GM19240 (cell line): ENCODE measurements around the gene RNF187.

ENCODE experiments used
- DNase-seq: peaks from one replicate; pipeline ENCODE4 v3.0.0; 2011; ENCODE audit warnings: low spot score; ENCODE audit not compliant: insufficient read length

The RNF187 gene

GRCh38 chr1:228487336-228488124 lies at the start of gene RNF187:
RNF187 (plus strand) TSS chr1:228487382.
- peak; percentile 71 for DNase-seq

DNA sequence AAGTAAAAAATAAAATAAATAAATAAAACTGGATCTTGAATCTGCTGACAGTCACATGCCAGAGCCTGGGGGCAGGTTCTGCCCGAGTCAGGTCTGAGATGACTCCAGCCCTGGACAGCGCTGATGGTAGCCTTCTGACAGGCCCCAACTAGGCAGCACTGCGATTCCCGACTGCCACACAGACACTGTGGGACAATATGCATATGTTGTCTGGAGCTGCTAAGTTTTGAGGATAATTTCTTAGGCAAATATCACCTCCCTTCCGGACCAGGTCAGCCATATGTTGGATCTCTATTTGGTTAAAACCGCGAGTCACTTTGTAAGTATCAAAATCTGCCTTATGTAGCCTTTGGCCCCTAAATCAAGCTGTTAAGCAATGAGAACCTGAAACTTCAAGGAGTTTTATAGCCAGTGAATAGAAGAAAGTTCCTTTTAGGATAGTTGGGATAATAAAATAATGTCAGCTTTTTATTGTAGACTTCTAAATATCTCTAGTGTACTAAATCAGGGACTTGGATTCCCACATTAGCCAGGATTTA lies 49.7 kb upstream of the RNF187 start:
- DNase-seq = no peak

GRCh38 chr1:228438266-228438665 lies 48.9 kb upstream of the RNF187 start:
- DNase-seq = no peak

- DNase-seq = no peak
These were observed 46.3 kb upstream of the RNF187 start for GRCh38 chr1:228440761-228441500.

DNA sequence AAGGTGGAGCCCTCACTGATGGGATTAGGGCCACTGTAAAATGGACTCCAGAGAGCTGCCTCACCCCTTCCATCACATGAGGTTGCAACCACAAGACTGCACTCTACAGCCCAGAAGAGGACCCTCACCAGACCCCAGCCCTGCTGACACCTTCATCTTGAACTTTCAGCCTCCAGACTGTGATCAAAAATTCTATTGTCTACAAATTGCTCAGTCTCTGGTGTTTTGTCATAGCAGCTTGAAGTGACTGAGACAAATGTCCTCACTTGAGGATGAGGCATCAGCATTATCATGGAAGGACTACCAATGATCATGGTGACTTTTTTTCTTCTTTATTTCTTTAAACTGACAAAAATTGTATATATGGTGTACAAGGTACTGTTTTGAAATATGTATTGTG lies 43.8 kb upstream of the RNF187 start:
- DNase-seq = no peak

DNA sequence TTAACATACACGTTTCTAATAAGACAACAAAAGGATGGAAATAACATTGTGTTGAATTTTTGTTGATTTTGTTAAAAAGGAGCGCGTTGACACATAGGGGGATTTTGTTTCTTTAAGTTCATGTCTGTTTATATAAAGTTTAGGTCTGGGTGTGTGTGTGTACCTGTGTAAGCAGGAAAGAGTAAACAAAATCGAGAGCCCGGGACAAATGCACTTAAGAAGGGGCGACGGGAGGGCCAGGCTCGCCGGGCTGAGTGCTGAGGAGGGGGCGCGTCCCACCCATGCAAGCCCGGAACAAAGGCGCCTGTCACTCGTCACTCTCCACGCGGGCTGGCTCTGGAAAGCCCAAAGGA lies 41.7 kb upstream of the RNF187 start:
- no peak for DNase-seq

DNA sequence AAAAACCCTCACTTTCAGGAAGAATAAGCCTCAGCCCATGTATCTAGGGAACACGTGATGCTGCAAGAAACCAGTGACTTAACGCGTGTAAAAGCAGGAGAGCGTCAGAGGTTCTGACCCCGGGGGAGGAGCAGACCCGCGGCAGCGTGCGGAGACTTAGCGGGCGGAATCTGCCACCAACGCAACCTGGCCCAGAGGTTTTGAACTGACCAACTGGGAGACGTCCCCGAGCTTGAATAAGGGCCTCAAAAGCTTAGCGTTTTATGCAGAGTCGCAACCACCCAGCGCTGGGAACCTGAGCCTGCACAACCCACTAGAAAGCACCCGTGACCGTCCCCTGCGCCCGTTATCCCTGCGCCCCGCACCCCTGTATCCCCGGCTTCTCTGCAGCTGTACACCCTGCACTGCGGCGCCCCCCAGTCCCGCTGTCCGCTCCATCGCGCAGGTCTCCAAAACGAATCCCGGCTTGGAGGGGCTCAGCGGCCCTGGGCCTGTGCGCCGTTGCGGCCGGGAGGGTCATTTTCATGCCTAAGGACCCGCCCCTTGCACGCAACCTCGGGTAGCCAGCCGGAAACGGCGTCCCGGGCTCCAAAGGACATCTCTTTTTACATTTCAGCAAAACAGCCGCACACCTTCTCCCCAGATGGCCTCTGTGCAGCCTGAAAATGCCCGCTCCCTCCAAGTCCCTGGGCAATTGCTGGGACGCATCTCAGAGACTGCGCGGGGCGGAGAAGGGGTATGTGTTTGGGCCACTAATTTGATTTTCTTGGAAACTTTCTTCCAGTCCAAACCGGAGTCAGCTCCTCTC lies 41.1 kb upstream of the RNF187 start:
- DNase-seq = peak; percentile 55

DNA sequence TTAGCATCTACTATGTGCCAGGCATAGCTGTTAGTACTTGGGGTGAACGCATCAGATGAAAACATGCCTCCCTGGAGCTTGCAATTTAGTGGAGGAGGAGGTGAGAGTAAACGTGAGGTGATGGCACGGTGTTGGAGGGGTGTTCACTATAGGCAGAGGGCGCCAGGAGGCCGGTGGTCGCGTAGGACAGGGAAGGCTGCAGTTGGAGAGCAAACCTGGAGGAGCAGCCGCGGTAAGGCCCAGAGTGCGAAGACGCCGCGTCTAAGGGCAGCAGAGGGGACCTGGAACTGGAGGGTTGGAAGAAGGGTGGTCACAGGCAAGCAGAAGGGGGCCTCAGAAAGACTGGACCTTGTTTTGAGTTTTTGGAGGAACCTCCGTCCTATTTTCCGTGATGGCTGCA lies 40.3 kb upstream of the RNF187 start:
- no peak for DNase-seq

DNA sequence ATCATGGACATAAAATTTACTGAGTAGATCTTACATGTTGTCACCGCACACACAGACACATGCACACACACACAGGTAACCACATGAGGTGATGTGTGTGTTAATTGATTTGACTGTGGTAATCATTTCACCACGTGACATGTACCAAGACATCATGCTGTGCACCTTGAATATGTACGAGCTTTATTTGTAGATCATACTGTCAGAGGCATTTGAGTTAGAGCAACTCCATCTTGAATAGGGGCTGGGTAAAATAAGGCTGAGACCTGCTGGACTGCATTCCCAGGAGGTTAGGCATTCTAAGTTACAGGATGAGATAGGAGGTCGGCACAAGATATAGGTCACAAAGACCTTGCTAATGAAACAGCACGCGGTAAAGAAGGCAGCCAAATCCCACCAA lies 38.8 kb upstream of the RNF187 start:
- DNase-seq = no peak

DNA sequence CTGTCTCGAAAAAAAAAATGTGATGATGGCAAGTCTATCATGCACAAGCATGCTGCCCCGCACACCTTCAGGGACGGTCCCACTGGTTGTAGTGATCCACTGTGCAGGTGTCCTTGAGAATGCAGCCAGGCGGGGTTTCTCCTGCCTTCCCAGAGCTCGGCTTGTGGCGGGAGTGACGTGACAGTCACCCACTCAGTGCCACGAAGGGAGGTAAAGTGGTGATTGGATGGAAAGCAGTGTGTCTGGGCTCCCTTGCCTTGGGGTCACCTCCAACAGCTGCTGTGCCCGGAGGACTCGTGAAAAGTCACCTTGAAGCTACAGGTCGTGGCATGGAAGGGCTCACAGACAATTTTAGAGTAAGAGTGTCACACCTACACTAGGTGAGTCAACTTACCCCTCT lies 37.0 kb upstream of the RNF187 start:
- DNase-seq = no peak

DNA sequence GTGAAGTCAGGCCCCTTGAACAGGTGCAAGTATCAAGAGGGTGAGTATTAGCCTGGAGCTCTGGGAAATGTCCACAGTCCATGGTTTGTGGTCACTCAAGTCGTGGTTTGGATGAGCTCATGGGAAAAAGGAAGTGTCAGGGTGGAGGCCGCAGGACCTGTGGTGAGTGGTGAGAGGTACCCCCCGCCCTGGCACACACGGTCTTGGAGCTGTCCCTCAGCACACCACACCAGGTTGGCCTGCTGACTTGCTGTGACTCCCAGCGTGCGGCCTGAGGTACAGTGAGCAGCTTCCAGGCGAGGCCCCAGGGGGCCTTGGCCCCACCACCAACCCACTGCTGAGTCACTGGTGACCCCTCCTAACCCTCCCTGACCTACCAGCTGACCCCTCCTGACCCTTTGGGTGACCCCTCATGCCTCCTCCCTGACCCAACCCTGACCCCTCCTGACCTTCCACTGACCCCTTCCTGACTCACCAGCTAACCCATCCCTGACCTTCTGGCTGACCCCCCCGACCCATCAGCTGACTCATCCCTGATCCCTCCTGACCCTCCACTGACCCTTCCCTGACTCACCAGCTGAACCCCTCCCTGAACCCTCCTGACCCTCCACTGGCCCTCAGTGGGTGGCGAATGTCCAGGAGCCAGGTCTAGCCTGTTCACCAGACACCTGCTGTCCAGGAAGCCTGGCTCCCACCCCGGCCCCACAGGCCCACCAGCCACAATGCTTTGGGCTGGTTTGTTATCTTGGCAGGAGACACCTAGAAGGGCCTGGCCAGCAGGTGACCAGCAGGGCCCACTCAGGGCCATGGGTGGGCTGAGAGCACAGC lies 34.8 kb upstream of the RNF187 start:
- no peak for DNase-seq

DNA sequence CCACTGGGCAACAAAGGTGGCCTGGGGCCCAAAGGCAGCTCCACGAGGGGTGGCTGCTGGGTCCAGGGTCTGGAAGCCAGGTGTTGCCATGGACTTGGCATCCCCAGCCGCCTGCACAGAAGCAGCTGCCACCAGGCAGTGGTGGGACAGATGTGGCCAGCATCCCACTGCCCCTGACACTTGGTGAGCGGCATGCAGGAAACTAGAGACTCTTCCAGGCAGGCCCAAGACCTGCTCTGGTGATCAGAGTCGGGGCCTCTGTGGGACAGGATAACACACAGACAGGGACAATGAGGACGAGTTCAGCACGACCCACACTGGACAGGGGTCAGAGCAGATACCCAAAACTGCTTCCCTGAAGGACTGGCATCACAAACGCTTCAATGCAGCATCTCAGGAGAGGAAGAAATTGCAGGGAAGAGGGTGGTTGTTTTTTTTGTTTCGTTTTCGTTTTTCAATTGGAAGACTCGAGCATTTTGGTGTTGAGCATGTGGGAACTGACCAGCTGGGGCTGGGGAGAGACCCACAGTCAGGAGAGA lies 34.1 kb upstream of the RNF187 start:
- no peak for DNase-seq

DNA sequence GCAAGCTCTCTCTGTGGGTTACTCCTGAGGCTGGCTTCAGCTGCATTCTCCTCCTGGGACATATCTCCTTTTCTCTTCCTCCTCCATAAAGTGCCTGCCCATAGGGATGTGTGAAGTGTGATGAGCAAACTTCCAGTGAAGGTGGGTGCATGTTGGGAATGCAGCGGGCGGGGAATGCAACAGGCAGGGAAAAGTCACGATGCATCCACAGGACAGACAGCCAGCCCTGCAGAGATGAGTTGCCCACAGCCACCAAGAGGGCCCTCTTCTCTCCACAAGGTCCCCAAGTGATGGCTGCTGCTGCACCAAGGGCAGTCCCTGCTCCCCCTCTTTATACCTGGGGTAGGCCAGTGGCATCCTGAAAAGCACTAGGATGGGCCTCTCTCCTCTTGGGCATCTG lies 33.6 kb upstream of the RNF187 start:
- DNase-seq = no peak

DNA sequence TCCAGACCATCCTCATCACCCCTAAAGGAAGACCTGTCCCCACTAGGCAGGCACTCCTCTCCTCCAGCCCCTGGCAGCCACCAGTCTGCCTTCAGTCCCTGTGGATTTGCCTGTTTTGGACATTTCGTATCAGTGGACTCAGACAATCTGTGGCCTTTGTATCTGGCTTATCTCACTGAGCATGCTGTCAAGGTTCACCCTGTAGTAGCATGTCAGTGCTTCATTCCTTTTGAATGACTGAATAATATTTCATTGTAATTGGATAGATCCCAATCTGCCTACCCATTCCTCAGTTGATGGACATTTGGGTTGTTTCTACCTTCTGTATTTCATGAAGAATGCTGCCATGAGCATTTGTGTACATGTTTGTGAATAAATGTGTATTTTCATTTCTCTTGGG lies 32.9 kb upstream of the RNF187 start:
- DNase-seq = no peak

- DNase-seq = no peak
These were observed 31.5 kb upstream of the RNF187 start for GRCh38 chr1:228455715-228456114.

DNA sequence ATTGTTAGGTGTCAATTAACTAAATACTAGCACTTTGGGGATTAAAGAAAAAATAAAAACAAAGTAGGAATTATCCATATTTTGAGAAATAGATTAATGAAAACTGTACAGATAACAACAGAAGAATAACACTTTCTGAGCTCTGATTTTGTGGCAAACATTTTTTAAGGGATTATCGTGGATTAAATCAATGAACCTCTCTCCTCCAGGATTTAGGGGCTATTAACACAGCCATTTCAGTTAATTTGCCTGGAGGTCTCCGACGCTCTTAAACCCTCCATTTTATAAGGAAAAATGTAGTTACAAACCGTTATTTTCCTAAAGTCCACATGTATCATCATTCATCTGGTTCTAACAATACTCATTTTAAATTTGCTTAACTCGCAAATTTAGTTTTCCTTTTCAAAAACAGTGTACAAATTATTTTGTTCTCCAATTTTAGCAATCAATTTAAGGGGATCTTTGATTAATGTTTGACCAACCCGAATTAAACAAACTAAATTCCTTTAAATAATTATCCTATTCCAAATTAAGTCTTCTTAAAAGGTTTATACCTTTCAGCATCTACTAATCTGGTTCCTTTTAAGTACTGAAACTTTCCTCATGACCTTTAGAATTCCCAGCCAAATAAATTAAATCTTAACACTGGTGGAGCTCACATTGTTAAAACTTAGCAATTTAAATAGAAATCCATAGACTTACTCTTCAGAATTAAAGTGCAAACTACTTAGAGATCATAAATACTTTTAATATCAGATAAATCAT lies 30.7 kb upstream of the RNF187 start:
- no peak for DNase-seq

GRCh38 chr1:228457017-228457395 lies 30.2 kb upstream of the RNF187 start:
- no peak for DNase-seq

- peak; percentile 67 for DNase-seq
These were observed 29.6 kb upstream of the RNF187 start for GRCh38 chr1:228457396-228458176.
